Measurements from ENCODE around the gene PRPF4.

The PRPF4 gene

GRCh38 chr9:113281356-113281755 lies 5.9 kb downstream of the PRPF4 start:
- H4K20me1 ChIP-seq (ENCODE audit: low read depth, low read length) = no peaks in the 10 kb centered on the region; the same call in 1 of the 2 replicates
- TF ChIP-seq CTCF (IDR thresholded peaks at IDR 0.05; ENCODE audit: insufficient read depth, low read length, poor library complexity, severe bottlenecking) (no peak), EZH2phosphoT487 (conservative IDR thresholded peaks at IDR 0.05; ENCODE audit: low read length) (no peak)

GRCh38 chr9:113289091-113289490 lies 13.6 kb downstream of the PRPF4 start:
- H3K36me3 ChIP-seq (ENCODE audit: low read length) = peaks cover 65% of the 10 kb centered on the region; the same call in 1 of the 2 replicates
- no peaks in the 10 kb centered on the region for H3K79me2 ChIP-seq (ENCODE audit: insufficient read depth, low read length)

More at GRCh38 chr9:113281356-113281755, 5.9 kb downstream of the PRPF4 start:
- Histone ChIP-seq H3K4me3 (ENCODE audit: insufficient read depth, low read length, poor library complexity, severe bottlenecking) (no peak overlapping the region), H3F3A (ENCODE audit: insufficient read depth) (no peaks in the 10 kb centered on the region), H3K36me3 (ENCODE audit: low read length) (peaks cover 48% of the 10 kb centered on the region; the same call in 1 of the 2 replicates), H3K9me3 (ENCODE audit: insufficient read depth, low read length) (no peaks in the 10 kb centered on the region), H3K27me3 (ENCODE audit: low read length) (no peaks in the 10 kb centered on the region), H2AFZ (ENCODE audit: low read depth, low read length, severe bottlenecking) (no peak overlapping the region), H3K9me2 (replicated peaks; ENCODE audit: insufficient read depth, low read length) (no peaks in the 10 kb centered on the region), H3K79me2 (ENCODE audit: insufficient read depth, low read length) (peaks cover 14% of the 10 kb centered on the region), H3K9ac (ENCODE audit: low read length) (no peak overlapping the region), H3K4me2 (ENCODE audit: low read depth, low read length, poor library complexity, severe bottlenecking) (no peak overlapping the region), H3K27ac (ENCODE audit: low read depth, low read length) (no peak overlapping the region)

GRCh38 chr9:113290052-113290607 lies 14.7 kb downstream of the PRPF4 start:
- Histone ChIP-seq H3K79me2 (ENCODE audit: insufficient read depth, low read length) (no peaks in the 10 kb centered on the region), H3K4me3 (ENCODE audit: insufficient read depth, low read length, poor library complexity, severe bottlenecking) (no peak overlapping the region), H4K20me1 (ENCODE audit: low read depth, low read length) (no peaks in the 10 kb centered on the region; the same call in 1 of the 2 replicates), H3F3A (ENCODE audit: insufficient read depth) (no peaks in the 10 kb centered on the region), H2AFZ (ENCODE audit: low read depth, low read length, severe bottlenecking) (no peak overlapping the region), H3K4me2 (ENCODE audit: low read depth, low read length, poor library complexity, severe bottlenecking) (no peak overlapping the region), H3K9me3 (ENCODE audit: insufficient read depth, low read length) (no peaks in the 10 kb centered on the region), H3K9ac (ENCODE audit: low read length) (no peak overlapping the region), H3K27ac (ENCODE audit: low read depth, low read length) (no peak overlapping the region), H3K9me2 (replicated peaks; ENCODE audit: insufficient read depth, low read length) (no peaks in the 10 kb centered on the region), H3K36me3 (ENCODE audit: low read length) (peaks cover 56% of the 10 kb centered on the region; the same call in 1 of the 2 replicates), H3K27me3 (ENCODE audit: low read length) (no peaks in the 10 kb centered on the region)
- no peak for TF ChIP-seq EZH2phosphoT487 (conservative IDR thresholded peaks at IDR 0.05; ENCODE audit: low read length)
- TF ChIP-seq CTCF (IDR thresholded peaks at IDR 0.05; ENCODE audit: insufficient read depth, low read length, poor library complexity, severe bottlenecking) = no peak

More at GRCh38 chr9:113289091-113289490, 13.6 kb downstream of the PRPF4 start:
- H3K4me2 ChIP-seq (ENCODE audit: low read depth, low read length, poor library complexity, severe bottlenecking) = no peak overlapping the region
- H3K9ac ChIP-seq (ENCODE audit: low read length) = no peak overlapping the region
- H4K20me1 ChIP-seq (ENCODE audit: low read depth, low read length) = no peaks in the 10 kb centered on the region; the same call in 1 of the 2 replicates
- H3K4me3 ChIP-seq (ENCODE audit: insufficient read depth, low read length, poor library complexity, severe bottlenecking) = no peak overlapping the region
- H3K27me3 ChIP-seq (ENCODE audit: low read length) = no peaks in the 10 kb centered on the region
- H3K9me2 ChIP-seq (replicated peaks; ENCODE audit: insufficient read depth, low read length) = no peaks in the 10 kb centered on the region
- H3K27ac ChIP-seq (ENCODE audit: low read depth, low read length) = no peak overlapping the region
- no peaks in the 10 kb centered on the region for H3F3A ChIP-seq (ENCODE audit: insufficient read depth)
- no peak overlapping the region for H2AFZ ChIP-seq (ENCODE audit: low read depth, low read length, severe bottlenecking)
- TF ChIP-seq CTCF (IDR thresholded peaks at IDR 0.05; ENCODE audit: insufficient read depth, low read length, poor library complexity, severe bottlenecking) (no peak), EZH2phosphoT487 (conservative IDR thresholded peaks at IDR 0.05; ENCODE audit: low read length) (no peak)
- no peaks in the 10 kb centered on the region for H3K9me3 ChIP-seq (ENCODE audit: insufficient read depth, low read length)
